ENCODE results near the gene AP1M1. TPM values are rescaled to one million over a fixed set of nuclear protein-coding genes. Genes with fewer than 3 reads are reported as not detected.
A peak's percentile ranks its signal among the peaks of the same experiment; 100 is the strongest.
"Not testable (repeated sequence)": the region's sequence is repeated elsewhere in the genome, so short reads cannot be mapped to it uniquely, and the experiment has no call there.

Gene AP1M1
- total RNA-seq, 1 experiment from 2014 or later, result 140 TPM

DNA sequence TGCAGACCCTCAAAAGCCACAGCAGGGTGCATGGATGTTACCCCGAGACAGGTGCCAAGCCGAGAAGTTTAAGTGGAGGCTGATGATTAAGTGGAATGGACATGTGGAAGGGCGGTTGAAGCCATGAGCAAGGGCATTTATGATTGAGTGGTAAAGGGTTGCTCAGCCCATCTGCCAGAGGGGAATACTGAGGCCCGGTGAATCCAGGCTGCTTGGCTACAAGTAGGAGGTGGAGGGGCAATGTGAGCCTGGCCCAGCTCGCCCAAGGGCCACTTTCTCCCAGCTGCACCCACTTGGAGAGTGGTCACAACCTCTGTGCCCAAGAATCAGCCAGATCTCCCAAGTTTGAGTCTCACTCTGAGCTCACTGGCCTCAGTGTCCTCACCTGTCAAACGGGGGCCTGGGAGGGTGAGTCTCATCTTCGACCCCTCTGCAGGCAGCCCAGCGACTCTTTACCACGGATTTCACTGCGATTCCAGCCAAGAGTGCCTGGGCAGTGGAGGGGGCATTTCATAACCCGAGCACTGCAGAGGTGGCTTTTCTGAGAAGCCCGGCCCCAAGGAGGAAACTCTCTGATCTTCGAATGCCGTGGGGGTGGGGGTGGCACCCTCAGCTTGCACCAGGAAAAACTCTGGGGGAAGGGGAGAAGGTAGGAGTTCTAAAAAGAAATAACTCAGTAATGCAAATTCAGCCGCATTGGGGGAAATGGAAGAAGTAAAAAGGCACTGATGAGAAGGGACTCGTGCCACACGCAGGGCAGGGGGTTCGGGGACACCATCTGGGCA is 64.1 kb downstream of the AP1M1 start:
- no peak for DNase-seq (ENCODE audit: low read depth)

DNA sequence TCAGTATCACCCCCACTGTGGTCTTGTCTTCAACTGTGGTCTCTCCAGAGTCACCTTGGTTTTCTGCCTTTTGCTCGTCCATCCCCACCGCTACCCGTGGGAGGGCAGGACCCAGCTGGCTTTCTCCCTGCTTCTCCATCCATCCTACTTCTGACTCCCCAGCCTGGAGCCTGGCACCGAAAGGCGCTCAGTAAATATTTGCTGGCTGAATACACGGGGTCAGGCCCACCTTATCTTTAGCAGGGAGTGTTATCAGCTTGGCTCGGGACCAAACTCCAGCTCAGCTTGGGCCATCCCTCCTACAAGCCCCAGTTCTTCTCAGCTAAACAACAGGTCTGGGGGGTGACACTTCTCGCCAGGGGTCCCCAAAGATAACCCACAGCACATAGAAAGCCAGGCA is 64.9 kb downstream of the AP1M1 start:
- no peak for DNase-seq (ENCODE audit: low read depth)

DNA sequence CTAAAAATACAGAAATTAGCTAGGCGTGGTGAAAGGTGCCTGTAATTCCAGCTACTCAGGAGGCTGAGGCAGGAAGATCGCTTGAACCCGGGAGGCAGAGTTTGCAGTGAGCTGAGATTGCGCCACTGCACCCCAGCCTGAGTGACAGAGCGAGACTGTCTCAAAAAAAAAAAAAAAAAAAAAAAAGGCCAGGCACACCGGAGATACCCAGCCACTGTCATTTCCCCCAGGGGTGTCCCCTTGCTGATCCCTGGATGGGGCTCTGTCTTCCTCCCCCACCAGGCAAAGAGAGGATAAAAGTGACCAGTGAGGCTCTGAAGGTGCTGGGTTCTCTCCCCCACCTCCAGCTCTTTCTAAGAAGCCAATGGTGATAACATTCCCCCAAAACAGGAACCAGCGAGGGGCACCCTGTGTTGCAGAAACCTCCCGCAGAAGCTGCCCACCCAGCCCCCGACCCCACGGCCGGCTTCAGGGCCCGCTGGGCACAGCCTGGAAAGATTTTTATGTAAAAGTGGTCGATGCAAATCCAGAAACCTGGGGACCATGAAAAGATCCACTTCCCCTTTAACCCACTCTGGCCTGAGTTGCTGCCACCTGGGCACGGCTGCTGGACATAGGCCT is 65.5 kb downstream of the AP1M1 start:
- no peak for DNase-seq (ENCODE audit: low read depth)

DNA sequence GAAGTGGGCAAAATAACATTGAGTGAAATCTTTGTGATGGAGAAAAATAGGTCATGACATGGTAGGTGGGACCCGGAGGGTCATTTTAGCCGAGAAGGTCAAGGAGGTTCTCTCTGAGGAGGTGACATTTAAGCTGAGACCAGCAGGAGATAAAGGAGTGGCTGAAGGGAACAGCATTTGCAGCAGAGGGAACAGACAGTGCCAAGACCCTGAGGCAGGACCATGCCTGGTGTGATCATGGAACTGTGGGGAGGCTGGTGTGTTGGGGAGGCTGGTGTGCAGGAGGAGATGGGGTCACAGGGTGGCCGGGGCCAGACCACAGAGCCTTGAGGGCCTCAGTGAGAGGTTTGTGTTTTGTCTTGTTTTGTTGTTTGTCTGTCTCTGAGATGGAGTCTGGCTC is 67.5 kb downstream of the AP1M1 start:
- no peak for DNase-seq (ENCODE audit: low read depth)

DNA sequence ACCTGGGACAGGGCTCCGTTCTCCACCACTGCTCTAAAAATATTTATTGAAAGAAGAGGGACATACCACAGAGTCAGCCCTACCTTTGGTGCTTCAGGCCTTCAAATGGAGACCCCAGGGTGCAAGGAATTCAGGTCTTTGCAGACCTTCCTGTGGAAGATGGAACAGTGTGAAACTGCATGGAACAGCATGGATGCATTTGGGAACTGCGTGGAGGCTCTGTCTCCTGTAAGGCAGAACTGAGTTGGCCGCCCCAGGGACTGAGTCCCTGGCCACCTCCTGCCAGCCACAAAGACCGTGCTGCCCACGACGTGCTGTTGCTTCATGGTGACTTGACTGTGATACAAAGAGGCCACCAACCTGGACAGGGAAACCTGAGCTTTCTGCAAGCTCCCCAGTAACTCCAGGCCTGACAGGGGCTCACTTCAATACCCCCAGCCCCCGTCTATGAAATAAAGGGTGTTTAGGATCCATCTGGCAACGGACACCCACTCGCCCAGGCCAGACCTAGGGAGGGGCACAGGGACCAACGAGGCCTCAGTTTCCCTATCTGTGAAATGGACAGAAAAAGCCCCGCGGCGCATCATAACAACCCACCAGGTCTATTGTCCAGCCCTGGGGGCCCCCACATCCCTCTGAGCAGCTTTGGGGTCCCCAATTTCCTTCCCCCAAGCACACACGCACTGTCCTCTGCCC is 68.3 kb downstream of the AP1M1 start:
- no peak for DNase-seq (ENCODE audit: low read depth)

DNA sequence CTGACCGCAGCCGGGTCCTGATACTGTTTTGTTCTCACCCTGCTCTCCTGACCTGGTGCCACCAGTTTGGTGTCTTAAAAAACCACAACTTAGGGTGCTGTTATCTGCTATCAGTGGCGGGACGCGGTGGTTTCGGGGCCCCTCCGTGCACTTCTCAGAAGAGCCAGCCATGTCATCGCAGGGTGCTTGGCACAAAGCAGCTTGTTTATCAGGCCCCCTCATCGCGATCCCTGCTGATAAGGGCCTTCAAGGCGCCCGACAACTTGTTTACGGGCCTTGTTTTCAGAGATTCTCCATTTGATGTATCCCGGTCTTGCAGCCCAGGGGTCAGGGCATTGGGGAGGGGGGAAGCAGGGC is 68.9 kb downstream of the AP1M1 start:
- DNase-seq (ENCODE audit: low read depth), result no peak

DNA sequence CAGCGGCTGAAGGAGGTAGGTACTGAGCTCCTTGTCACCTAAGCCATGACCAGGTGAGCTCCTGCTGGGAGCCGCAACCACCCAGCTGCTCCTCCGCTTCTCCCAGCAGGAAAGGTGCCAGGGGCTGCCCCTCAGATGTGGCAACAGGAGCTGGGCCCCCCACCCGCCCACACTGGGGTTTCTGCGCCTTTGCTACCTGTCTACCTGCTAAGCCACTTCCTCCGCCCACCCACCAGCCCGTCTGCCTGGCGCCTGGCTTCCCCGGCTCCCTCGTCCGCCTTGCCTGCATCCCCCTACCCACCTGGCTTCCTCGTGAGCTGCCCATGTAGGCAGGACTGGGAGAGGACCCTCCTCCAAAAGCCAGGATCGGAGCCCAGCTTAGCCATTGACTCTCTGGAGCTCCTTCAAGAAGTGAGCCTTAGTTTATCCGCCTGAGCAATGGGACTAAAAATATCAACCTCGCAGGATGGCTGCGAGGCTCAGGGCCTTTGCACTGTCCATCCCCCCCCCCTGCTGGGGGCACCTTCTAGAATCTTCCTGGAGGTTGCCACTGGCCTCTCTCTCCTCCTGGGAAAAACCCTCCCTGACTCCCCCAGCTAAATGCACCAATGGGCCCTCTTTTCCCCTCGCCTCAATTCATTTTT is 71.1 kb downstream of the AP1M1 start:
- no peak for DNase-seq (ENCODE audit: low read depth)

DNA sequence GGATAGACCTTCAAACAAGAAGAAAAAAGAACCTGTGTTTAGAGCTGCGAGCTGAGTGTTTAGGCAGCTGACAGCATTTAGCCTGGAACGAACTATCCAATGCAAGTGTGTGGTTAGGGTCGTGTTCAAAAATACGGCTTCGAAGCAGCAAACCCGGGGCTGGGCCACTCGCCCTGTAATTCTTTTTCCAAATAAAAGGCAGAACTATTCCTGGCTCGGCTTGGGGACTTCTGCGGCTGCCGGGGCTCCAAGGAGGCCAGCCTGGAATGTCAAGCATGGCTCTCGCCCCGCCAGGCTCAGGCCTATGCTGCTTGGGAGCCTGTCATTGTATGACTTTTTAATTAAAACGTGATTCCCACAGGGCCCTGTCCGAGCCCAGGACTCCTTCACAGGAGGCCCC is 75.2 kb downstream of the AP1M1 start:
- no peak for DNase-seq (ENCODE audit: low read depth)

DNA sequence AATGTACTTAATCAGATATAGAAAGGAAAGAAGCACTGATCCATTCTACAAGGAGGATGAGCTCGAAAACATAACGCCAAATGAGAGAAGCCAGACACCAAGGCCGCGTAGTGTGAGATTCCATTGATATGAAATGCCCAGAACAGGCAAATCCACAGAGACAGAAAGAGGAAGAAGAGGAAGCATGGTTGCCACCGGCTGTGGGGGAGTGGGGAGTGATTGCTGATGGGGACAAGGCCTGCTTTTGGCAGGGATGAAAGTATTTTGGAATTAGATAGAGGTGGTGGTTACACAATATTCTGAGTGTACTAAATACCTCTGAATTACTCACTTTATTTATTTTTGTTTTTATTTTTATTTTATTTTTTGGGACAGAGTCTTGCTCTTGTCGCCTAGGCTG is 76.7 kb downstream of the AP1M1 start:
- DNase-seq (ENCODE audit: low read depth), result no peak

DNA sequence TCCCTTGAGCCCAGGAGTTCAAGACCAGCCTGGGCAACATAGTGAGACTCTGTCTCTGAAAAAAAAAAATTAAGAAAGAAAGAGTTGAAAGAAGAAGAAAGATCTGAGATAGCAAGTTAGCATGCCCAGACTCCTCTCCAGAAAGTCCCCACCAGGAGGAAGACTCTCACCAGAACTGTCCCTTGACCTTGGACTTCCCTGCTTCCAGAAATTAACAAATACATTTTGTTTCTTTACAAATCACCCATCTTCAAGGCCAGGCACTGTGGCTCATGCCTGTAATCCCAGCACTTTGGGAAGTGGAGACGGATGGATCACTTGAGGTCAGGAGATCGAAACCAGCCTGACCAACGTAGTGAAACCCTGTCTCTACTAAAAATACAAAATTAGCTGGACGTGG is 82.6 kb downstream of the AP1M1 start:
- no peak for DNase-seq (ENCODE audit: low read depth)

DNA sequence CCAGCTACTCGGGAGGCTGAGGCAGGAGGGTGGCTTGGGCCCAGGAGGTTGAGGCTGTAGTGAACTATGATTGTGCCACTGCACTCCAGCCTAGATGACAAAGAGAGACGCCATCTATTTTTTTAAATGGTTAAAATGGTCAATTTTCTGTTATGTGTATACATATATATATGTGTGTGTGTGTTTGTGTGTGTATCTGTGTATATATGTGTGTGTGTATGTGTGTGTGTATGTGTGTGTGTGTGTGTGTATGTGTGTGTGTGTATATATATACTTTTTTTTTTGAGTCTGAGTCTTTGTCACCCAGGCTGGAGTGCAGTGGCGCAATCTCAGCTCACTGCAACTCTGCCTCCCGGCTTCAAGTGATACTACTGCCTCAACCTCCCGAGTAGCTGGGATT is 84.0 kb downstream of the AP1M1 start:
- no peak for DNase-seq (ENCODE audit: low read depth)

DNA sequence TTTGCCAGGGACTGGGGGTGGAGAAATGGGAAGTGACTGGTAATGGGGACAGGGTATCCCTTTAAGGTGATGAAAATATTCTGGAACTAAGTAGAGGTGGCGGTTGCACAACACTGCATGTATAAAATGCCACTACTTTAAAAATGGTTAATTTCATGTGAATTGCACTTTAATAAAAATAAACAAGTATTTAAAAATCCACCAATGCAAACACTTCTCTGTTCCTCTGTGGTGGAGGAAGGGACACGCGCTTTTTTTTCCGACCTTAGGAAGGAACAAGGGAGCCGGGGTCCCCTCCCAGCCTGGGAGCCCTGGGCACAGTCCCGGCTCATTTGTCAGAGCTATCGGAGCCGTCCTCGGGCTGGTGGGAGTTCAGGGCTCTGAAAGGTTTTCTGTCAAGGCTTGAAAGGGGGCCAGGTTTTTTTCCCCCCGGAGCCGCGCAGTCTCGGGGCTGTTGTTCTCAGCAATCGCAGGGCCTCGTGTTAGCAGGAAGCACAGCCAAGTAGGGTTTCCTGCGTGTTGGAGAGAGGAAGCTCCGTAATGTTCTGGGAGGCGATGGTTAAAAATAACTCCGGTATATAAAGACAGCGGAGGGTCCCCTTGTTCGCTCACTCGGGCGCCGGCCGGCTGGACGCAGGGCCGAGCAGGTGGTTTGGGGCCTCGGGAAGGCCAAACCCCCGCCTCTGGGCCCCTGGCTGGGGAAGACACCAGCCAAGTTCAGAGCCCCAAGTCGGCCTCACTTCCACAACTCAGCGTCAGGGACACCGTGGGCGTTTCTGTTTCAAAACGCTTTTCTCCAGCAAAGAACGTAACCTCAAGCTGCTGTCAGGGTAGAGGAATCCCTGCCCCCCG is 85.7 kb downstream of the AP1M1 start:
- no peak for DNase-seq (ENCODE audit: low read depth)

DNA sequence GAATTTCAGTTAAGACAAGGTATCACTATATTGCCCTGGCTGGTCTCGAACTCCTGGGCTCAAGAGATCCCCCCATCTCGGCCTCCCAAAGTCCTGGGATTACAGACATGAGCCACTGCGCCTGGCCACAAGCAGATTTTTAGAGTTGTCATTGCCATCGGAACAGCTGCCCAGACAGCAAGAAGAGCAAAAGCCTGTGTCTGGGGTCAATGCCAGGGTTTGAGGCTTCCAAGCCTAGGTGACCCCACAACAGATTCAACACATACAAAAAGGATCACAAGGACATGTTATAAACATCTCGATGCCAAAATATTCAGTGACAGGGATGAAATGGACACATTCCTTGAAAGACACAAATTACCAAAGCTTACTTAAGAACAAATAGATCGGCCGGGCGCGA is 86.8 kb downstream of the AP1M1 start:
- DNase-seq (ENCODE audit: low read depth), result no peak

DNA sequence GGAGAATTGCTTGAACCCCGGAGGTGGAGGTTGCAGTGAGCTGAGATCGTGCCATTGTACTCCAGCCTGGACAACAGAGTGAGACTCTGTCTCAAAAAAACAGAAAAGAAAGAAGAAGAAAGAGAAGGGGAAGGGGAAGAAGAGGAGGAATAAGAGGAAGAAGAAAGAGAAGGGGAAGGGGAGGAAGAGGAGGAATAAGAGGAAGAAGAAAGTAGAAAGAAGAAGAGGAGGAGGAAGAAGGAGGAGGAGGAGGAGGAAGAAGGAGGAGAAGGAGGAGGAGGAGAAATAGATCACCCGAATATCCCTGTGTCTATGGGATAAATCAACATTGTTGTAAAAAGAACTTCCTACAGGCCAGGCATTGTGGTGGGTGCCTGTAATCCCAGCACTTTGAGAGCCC is 87.4 kb downstream of the AP1M1 start:
- not testable (repeated sequence) for DNase-seq (ENCODE audit: low read depth)

DNA sequence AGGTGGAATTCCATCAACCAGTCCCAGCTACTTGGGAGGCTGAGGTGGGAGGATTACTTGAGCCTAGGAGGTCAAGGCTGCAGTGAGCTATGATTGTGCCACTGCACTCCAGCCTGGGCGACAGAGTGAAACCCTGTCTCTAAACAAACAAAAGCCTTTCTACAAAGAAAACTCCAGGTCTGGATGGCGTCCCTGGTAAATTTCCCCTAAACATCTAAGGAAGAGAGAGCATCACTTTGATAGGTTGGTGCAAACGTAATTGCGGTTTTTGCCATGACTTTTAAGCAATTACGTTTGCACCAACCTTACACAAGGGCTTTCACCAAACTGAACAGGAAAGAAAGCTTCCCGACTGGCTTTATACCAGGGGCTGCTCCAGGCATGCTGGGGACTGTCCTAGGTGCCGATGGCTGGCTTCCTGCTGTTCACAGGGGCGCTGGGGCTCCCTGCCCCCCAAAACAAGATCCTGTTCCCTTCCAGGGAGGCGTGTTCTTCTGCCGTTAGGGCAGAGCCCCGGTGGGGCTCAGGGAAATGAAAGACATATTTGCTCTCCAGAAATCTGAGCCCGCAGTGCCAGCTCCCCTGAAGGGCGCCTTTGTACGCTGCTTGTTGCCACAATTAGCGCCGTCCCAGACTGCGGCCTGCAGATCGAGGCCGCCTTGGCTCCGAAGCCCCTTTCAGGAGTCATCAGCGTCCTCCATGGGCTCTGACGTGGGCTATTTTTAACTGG is 88.2 kb downstream of the AP1M1 start:
- peak; percentile 43 for DNase-seq (ENCODE audit: low read depth)

DNA sequence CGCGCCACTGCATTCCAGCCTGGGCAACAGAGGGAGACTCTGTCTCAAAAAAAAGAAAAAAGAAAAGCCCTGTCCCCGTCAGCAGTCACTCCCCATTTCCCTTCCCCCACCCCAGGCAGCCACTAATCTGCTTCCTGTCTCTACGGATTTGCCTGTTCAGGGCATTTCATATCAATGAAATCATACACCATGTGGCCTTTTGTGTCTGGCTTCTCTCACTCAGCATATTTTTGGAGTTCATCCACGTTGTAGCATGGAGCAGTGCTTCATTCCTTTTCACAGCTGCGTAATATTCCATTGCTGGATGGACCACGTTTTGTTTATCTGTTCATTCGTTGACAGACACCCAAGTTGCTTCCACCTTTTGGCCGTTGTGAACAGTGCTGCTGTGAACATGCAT is 90.8 kb downstream of the AP1M1 start:
- peak; percentile 22 for DNase-seq (ENCODE audit: low read depth)

DNA sequence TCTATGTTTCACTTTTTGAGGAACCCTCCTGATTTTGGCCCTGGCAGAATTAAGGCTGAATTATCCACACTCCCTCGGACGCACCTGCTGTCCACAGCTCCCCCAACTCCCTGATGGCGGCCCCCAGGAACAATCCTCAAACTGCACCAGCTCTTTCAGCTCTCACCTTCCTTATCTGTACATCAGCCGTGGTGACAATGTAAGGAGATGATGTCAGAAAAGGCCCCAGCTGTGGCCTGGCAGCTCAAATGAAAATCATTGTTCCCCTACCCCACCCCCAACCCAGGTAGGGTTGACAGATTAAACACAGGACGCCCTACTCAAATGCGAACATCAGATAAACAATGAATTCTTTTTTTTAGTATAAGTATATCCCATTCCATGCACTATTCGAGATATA is 91.9 kb downstream of the AP1M1 start:
- no peak for DNase-seq (ENCODE audit: low read depth)

DNA sequence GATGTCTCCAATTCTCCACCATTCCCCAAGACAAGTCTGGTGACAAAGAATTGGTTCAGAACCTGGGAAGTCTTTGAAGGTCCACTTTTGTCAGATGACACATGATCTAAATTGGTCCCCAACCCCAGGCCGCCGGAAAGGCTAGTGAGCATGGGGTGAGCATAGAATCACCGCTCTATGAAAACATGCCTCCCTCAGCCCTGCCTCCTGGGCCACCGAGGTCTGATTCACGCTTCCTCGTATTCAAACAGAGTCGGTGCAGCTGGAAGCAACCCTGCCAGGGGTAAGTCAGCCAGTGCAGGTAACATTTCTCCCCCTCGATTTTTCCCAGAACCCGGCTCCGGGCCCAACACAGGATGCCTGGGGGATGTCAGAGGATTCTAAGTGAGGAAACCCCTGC is 93.0 kb downstream of the AP1M1 start:
- no peak for DNase-seq (ENCODE audit: low read depth)

DNA sequence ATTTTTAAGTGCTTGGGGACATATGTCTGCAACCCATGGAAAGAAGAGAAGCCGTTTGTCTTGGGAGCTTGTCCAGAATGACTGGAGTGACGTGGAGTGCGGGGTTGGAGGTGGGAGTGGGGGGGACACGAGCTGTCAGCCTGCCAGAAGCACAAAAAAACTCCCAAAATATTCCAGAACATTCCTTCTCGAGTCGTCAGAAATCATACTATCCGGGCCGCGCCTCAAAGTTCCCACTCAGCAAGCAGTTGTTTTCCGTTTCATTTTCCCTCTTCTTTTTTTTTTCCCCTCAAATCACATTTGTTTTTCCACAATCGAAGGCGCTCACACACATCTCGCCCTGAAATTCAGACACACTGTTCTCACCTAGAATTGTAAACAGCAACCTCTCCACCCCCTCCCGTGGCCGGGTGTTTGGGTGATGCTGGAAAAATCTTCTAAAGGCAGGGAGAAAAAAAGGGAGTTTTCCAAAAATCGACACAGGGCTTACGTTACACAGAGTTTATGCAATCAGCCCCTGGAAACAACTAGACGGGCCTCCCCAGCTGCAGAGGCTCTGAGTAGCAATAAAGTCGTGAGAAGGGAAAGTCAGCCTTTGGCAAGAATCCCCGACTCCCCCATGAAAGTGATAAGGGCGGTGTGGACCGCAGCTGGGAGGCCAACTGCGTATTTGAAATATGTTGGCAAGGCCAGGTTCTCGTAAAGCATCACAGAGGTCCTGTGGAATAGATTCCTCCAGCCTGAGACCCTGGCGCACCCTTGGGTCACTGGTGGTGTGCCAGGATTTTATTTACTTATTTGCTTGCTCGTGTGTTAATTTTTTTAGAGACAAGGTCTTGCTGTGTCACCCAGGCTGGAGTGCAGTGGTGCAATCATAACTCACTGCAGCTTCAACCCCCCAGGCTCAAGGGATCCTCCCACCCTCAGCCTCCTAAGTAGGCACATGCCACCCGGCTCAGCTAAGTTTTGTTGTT is 95.7 kb downstream of the AP1M1 start:
- peak; percentile 93 for DNase-seq (ENCODE audit: low read depth)

DNA sequence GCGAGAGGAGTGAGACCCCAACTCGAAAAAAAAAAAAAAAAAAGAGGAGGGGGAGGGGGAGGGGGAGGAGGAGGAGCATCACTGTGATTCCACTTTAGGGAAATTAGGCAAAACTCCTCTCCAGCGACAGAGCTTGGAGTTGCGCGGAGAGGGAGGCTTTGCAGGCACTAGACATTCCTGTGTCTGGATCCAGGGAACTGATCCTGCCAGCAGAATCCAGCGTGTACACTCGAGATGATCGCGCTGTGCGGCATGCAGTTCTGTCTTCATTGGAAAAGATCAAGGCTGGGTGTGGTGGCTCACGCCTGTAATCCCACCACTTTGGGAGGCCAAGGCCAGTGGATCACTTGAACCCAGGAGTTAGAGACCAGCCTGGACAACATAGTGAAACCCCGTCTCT is 97.3 kb downstream of the AP1M1 start:
- DNase-seq (ENCODE audit: low read depth), result peak; percentile 35
